ENCODE results near the gene POLE. TPM values are rescaled to one million over a fixed set of nuclear protein-coding genes. Genes with fewer than 3 reads are reported as not detected.

POLE gene
- total RNA-seq, 1 experiment from 2014 or later = 62.9 TPM

DNA sequence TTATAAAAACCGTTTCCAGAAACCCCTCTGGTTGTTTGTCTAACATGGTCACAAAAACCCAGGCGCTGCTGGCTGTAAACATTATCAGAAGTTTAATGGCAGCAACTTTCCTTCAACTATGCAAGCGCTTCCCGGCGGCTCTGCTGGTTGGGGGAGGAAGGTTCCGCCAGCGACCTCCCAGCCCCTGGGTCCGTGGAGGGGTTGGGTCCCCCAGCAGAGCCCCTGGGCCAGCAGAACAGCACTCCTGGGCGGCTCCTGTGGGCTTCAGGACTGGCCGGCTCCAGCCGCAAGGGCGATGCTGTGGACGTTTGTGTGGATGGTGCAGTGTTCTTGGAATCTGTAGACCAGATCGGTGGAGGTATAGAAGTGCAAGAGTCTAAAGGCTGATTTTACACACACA lies 102.7 kb downstream of the POLE start:
- Histone ChIP-seq H3K36me3 (ENCODE audit: low read depth) (no peaks in the 10 kb centered on the region), H3K27me3 (ENCODE audit: insufficient read depth, low read depth) (peaks cover 9% of the 10 kb centered on the region; the same call in 1 of the 2 replicates), H3K9me2 (ENCODE audit: insufficient read depth) (no peaks in the 10 kb centered on the region), H3K4me1 (replicated peaks; ENCODE audit: insufficient read depth) (no peaks in the 10 kb centered on the region), H3F3A (ENCODE audit: insufficient read depth, low read depth) (no peaks in the 10 kb centered on the region; the same call in 1 of the 2 replicates), H4K20me1 (ENCODE audit: insufficient read depth) (peaks cover 9% of the 10 kb centered on the region; the same call in 1 of the 2 replicates), H3K4me2 (no peak overlapping the region), H3K9me3 (ENCODE audit: insufficient read depth, low read depth) (no peaks in the 10 kb centered on the region), H3K79me2 (ENCODE audit: low read depth) (no peaks in the 10 kb centered on the region), H3K27ac (no peak overlapping the region), H3K4me3 (no peak overlapping the region), H2AFZ (no peak overlapping the region)
- no TSS peak for BruUV-seq (replicated peaks)
- no peak for DNase-seq
- CTCF ChIA-PET = no interaction called here
- POLR2A ChIA-PET (ENCODE audit: unreplicated experiment) = no interaction called here
- TF ChIP-seq EZH2 (IDR thresholded peaks at IDR 0.05; ENCODE audit: low read depth) = no peak
- no peak for TF ChIP-seq CTCF (conservative IDR thresholded peaks at IDR 0.05)
- intact Hi-C loops (cut with micrococcal nuclease; ENCODE audit: unreplicated experiment) = no loop called here

DNA sequence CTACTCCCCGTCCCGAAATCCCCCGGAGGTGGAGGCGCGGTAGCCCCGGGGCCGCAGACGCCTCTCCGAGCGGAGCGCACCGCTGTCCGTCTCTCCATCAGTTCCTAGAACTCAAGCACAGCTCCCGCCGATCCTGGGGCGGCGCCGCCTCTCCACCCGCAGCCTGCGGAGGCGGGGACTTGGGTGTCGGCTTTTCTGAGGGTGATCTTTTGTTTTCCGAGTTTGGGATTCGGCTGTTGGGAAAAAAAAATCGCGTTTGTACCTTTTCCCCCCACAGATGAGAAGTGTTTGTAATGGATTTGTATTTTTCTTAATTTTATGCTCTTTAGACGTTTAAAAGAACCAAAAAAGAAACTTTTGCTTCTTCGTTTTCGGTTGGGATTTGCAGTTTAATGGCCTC lies 103.4 kb downstream of the POLE start:
- Histone ChIP-seq H3K27ac (no peak overlapping the region), H3F3A (ENCODE audit: insufficient read depth, low read depth) (no peaks in the 10 kb centered on the region; the same call in 1 of the 2 replicates), H3K27me3 (ENCODE audit: insufficient read depth, low read depth) (peaks cover 2% of the 10 kb centered on the region; the same call in 1 of the 2 replicates), H3K4me1 (replicated peaks; ENCODE audit: insufficient read depth) (no peaks in the 10 kb centered on the region), H4K20me1 (ENCODE audit: insufficient read depth) (peaks cover 9% of the 10 kb centered on the region; the same call in 1 of the 2 replicates), H3K36me3 (ENCODE audit: low read depth) (no peaks in the 10 kb centered on the region), H3K9me3 (ENCODE audit: insufficient read depth, low read depth) (no peaks in the 10 kb centered on the region), H2AFZ (no peak overlapping the region), H3K4me2 (no peak overlapping the region), H3K79me2 (ENCODE audit: low read depth) (no peaks in the 10 kb centered on the region), H3K4me3 (no peak overlapping the region), H3K9me2 (ENCODE audit: insufficient read depth) (no peaks in the 10 kb centered on the region)
- no TSS peak for BruUV-seq (replicated peaks)
- ChIA-PET POLR2A (ENCODE audit: unreplicated experiment) (no interaction called here), CTCF (no interaction called here)
- TF ChIP-seq EZH2 (IDR thresholded peaks at IDR 0.05; ENCODE audit: low read depth) = no peak
- no peak for TF ChIP-seq CTCF (conservative IDR thresholded peaks at IDR 0.05)
- DNase-seq = no peak
- intact Hi-C loops (cut with micrococcal nuclease; ENCODE audit: unreplicated experiment) = no loop called here

GRCh38 chr12:132583411-132583710 lies 103.8 kb downstream of the POLE start:
- Histone ChIP-seq H3K36me3 (ENCODE audit: low read depth) (no peaks in the 10 kb centered on the region), H3K4me2 (no peak overlapping the region), H4K20me1 (ENCODE audit: insufficient read depth) (peaks cover 9% of the 10 kb centered on the region; the same call in 1 of the 2 replicates), H3K27me3 (ENCODE audit: insufficient read depth, low read depth) (no peaks in the 10 kb centered on the region), H3K27ac (no peak overlapping the region), H3K9me3 (ENCODE audit: insufficient read depth, low read depth) (no peaks in the 10 kb centered on the region), H3K4me3 (no peak overlapping the region), H3K79me2 (ENCODE audit: low read depth) (no peaks in the 10 kb centered on the region), H2AFZ (no peak overlapping the region), H3K4me1 (replicated peaks; ENCODE audit: insufficient read depth) (no peaks in the 10 kb centered on the region), H3F3A (ENCODE audit: insufficient read depth, low read depth) (no peaks in the 10 kb centered on the region; the same call in 1 of the 2 replicates), H3K9me2 (ENCODE audit: insufficient read depth) (no peaks in the 10 kb centered on the region)
- CTCF ChIA-PET = no interaction called here
- intact Hi-C loops (cut with micrococcal nuclease; ENCODE audit: unreplicated experiment) = no loop called here
- BruUV-seq (replicated peaks) = no TSS peak
- TF ChIP-seq CTCF (conservative IDR thresholded peaks at IDR 0.05) = no peak
- TF ChIP-seq EZH2 (IDR thresholded peaks at IDR 0.05; ENCODE audit: low read depth) = no peak
- POLR2A ChIA-PET (ENCODE audit: unreplicated experiment) = no interaction called here
- DNase-seq = no peak
